HepG2 (cell line): ENCODE results near the gene TRPV5. TPM values are rescaled to one million over a fixed set of nuclear protein-coding genes. Genes with fewer than 3 reads are reported as not detected.

Experiments used
- ATAC-seq: fragments of 200-7000 bp; cut with Tn5 transposase; 3 replicates; pipeline ENCODE4 v1.9.1; 2020; ENCODE audit warnings: mild to moderate bottlenecking, moderate library complexity
- BruUV-seq: library from RNA; stranded (reverse); fragments of 400-500 nt; replicated peaks from 2 replicates; lab custom pipeline; 2021; lab: Mats Ljungman, UMichigan
- CTCF ChIA-PET: fragments of 300-600 bp; formaldehyde crosslinking; extraction: SDS; loops from one replicate; lab custom pipeline; 2021; ENCODE audit warnings: low total read pairs, inconsistent platforms, low intra/inter-chr PET ratio; lab: Yijun Ruan, JAX
- POLR2A ChIA-PET: fragments of 350-600 bp; sonication (Branson Sonifier 250); formaldehyde crosslinking; loops from one replicate; lab custom pipeline; 2020; ENCODE audit warnings: antibody characterized with exemption, inconsistent platforms; lab: Yijun Ruan, JAX
- DNase-seq: peaks from one replicate; pipeline ENCODE4 v3.0.0-alpha.2; 2015; ENCODE audit warnings: low spot score
- FAIRE-seq: peaks from 3 replicates; lab custom pipeline; 2011; peaks lifted over from hg19 to GRCh38; lab: Jason Lieb, UNC
- H2AFZ ChIP-seq: one replicate; pipeline ENCODE4 v1.6.1; 2011; ENCODE audit warnings: low read length, inconsistent platforms
- H3K27ac ChIP-seq: fragments of 300-600 bp; 3 replicates; pipeline ENCODE4 v1.8.0; 2011; ENCODE audit warnings: mixed run types, mild to moderate bottlenecking, mixed read lengths, low read length, inconsistent platforms; ENCODE audit not compliant: insufficient read depth; ENCODE audit errors: extremely low read length
- H3K27me3 ChIP-seq, 2 experiments: fragments of 200-600 bp in 1 of 2; 2 replicates in 1 of 2; 3 replicates in 1 of 2; pipeline versions ENCODE4 v1.6.0 to v1.8.0; 2011; ENCODE audit warnings: low read length in 2 of 2, mild to moderate bottlenecking in 2 of 2, moderate library complexity in 2 of 2, inconsistent platforms in 1 of 2; ENCODE audit not compliant: insufficient read depth in 2 of 2, control insufficient read depth in 1 of 2
- H3K36me3 ChIP-seq, 2 experiments: fragments of 200-600 bp in 1 of 2; replicated peaks in 1 of 2; 2 replicates in 1 of 2; 3 replicates in 1 of 2; pipeline versions ENCODE4 v1.5.1 to v1.8.0; 2011; ENCODE audit warnings: low read length in 2 of 2, inconsistent platforms in 1 of 2; ENCODE audit not compliant: insufficient read depth in 2 of 2, control insufficient read depth in 1 of 2
- H3K4me1 ChIP-seq: 2 replicates; pipeline ENCODE4 v1.5.1; 2012; ENCODE audit warnings: low read length, inconsistent platforms; ENCODE audit not compliant: insufficient read depth
- H3K4me2 ChIP-seq: 2 replicates; pipeline ENCODE4 v1.6.0; 2011; ENCODE audit warnings: low read depth, low read length, inconsistent platforms
- H3K4me3 ChIP-seq, 3 experiments: fragments of 200-600 bp in 1 of 3; sonication (generic), shearing (Covaris generic) in 1 of 3; replicated peaks in 1 of 3; 2 replicates each; pipeline ENCODE4 v1.5.1; 2011 to 2016; ENCODE audit warnings: low read length in 3 of 3, inconsistent platforms in 2 of 3, low read depth in 2 of 3, mild to moderate bottlenecking in 2 of 3, control low read depth in 1 of 3, mixed read lengths in 1 of 3; ENCODE audit not compliant: insufficient read depth in 1 of 3
- H3K79me2 ChIP-seq: one replicate; pipeline ENCODE4 v1.6.1; 2011; ENCODE audit warnings: low read length, inconsistent platforms; ENCODE audit not compliant: insufficient read depth
- H3K9ac ChIP-seq: 2 replicates; pipeline ENCODE4 v1.6.0; 2011; ENCODE audit warnings: mild to moderate bottlenecking, low read depth, low read length, inconsistent platforms; ENCODE audit not compliant: insufficient read depth
- H3K9me3 ChIP-seq: 2 replicates; pipeline ENCODE4 v1.5.1; 2012; ENCODE audit warnings: mild to moderate bottlenecking, low read length
- H4K20me1 ChIP-seq: 2 replicates; pipeline ENCODE4 v1.6.0; 2011; ENCODE audit warnings: inconsistent platforms, mild to moderate bottlenecking, low read length, moderate library complexity; ENCODE audit not compliant: insufficient read depth
- MIXL1 ChIP-seq: IDR thresholded peaks from 2 replicates; pipeline ENCODE4 v1.6.1; 2016
- RFX5 ChIP-seq: IDR thresholded peaks from 2 replicates; pipeline ENCODE4 v1.6.1; 2011; ENCODE audit warnings: low read depth, low read length, improper control_type of control experiment
- SMAD1 ChIP-seq: sonication (generic); formaldehyde crosslinking; IDR thresholded peaks from 2 replicates; pipeline ENCODE4 v1.4.0; 2020; ENCODE audit warnings: missing genetic modification reagents, low read depth, mild to moderate bottlenecking, borderline replicate concordance
- ZNF510 ChIP-seq: sonication (generic); formaldehyde crosslinking; IDR thresholded peaks from 2 replicates; pipeline ENCODE4 v1.4.0; 2020; ENCODE audit warnings: low read depth, mild to moderate bottlenecking, missing genetic modification reagents
- ZNF841 ChIP-seq: sonication (generic); formaldehyde crosslinking; IDR thresholded peaks from 2 replicates; pipeline ENCODE4 v1.8.1; 2023; ENCODE audit warnings: missing genetic modification reagents, borderline replicate concordance
- WGBS: methylation state at CpG from one replicate; pipeline ENCODE4 v1.1.6; 2017; ENCODE audit warnings: low lambda C conversion rate; 5-methylcytosine and 5-hydroxymethylcytosine counted together
- in situ Hi-C: cut with HindIII; loops from 2 replicates; pipeline ENCODE4 v1.10.0; 2017; ENCODE audit warnings: low pct_unique_long_range_greater_than_20kb; ENCODE audit not compliant: extremely low pct_ligation_motif_present
- intact Hi-C: fragments of 100-400 bp; cut with micrococcal nuclease; formaldehyde crosslinking; loops from one replicate; pipeline ENCODE4 v1.10.0; 2022; ENCODE audit not compliant: unreplicated experiment
- polyA plus RNA-seq, 8 experiments: library from polyadenylated mRNA; depleted of rRNA in 3 of 8; stranded (reverse) in 7 of 8; unstranded in 1 of 8; fragments of >200 nt; fragmentation: Illumina TruSeq in 4 of 8; extraction: Trizol in 4 of 8; gene quantifications; 2 replicates each; pipeline versions ENCODE4 v1.2.1 to v1.2.3, GENCODE V29; 2011 to 2016; ENCODE audit warnings: low read depth in 4 of 8, missing spikeins in 1 of 8, mixed read lengths in 1 of 8; ENCODE audit not compliant: insufficient read depth in 1 of 8
- total RNA-seq, 5 experiments: library from RNA; depleted of rRNA; stranded (reverse); fragments of >200 nt; fragmentation: Illumina TruSeq; extraction: Trizol; gene quantifications; 2 replicates each; pipeline ENCODE4 v1.2.3, GENCODE V29; 2016; ENCODE audit warnings: low read depth in 1 of 5
- TF ChIP-seq, protein P1 (sequence below): sonication (generic); formaldehyde crosslinking; IDR thresholded peaks from 2 replicates; pipeline ENCODE4 v1.4.0; 2020; ENCODE audit warnings: mild to moderate bottlenecking, missing genetic modification reagents
- TF ChIP-seq, protein P2 (sequence below): sonication (generic); formaldehyde crosslinking; IDR thresholded peaks from 2 replicates; pipeline ENCODE4 v1.4.0; 2020; ENCODE audit warnings: low read depth, mild to moderate bottlenecking, missing genetic modification reagents

TRPV5 gene
- total and polyA plus RNA-seq, 2 of the 13 experiments (the other 11 are each of a cell fraction or from before 2014, with no cell fraction given) = not detected

DNA sequence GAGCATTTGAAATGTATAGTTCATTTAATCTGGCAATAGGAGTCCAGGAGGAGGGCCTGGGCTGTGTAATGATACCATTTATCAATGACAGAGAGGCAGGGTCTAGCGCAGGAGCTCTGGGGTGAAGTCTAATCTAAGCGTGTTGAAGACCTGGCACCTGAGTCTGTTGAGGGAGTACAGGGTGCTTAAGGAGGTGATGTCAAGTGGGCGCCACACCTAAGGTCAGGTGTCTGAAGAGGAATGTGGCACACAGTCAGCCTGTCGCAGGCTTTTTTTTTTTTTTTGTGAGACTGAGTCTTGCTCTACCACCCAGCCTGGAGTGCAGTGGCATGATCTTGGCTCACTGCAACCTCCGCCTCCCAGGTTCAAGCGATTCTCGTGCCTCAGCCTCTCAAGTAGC lies 8.0 kb upstream of the TRPV5 start:
- Histone ChIP-seq H3K4me3 (no peak overlapping the region), H3K27me3 (peaks cover 3 to 21% of the 10 kb centered on the region in 2 experiments; a peak in 2 of 5 replicates), H2AFZ (no peak overlapping the region), H3K36me3 (no peaks in the 10 kb centered on the region), H3K4me1 (no peaks in the 10 kb centered on the region), H3K4me2 (no peak overlapping the region), H3K27ac (no peak overlapping the region), H4K20me1 (no peaks in the 10 kb centered on the region), H3K9me3 (no peaks in the 10 kb centered on the region), H3K9ac (no peak overlapping the region), H3K79me2 (no peaks in the 10 kb centered on the region)
- ChIA-PET CTCF (no interaction called here), POLR2A (no interaction called here)
- ATAC-seq (no peak), DNase-seq (no peak), FAIRE-seq (no peak)
- intact Hi-C loops = no loop called here
- in situ Hi-C loops = no loop called here
- TF ChIP-seq MIXL1 (no peak), ZNF510 (CRISPR knock-in tag) (no peak), ZNF841 (no peak), RFX5 (no peak), SMAD1 (no peak)
- TF ChIP-seq, protein P1, sequence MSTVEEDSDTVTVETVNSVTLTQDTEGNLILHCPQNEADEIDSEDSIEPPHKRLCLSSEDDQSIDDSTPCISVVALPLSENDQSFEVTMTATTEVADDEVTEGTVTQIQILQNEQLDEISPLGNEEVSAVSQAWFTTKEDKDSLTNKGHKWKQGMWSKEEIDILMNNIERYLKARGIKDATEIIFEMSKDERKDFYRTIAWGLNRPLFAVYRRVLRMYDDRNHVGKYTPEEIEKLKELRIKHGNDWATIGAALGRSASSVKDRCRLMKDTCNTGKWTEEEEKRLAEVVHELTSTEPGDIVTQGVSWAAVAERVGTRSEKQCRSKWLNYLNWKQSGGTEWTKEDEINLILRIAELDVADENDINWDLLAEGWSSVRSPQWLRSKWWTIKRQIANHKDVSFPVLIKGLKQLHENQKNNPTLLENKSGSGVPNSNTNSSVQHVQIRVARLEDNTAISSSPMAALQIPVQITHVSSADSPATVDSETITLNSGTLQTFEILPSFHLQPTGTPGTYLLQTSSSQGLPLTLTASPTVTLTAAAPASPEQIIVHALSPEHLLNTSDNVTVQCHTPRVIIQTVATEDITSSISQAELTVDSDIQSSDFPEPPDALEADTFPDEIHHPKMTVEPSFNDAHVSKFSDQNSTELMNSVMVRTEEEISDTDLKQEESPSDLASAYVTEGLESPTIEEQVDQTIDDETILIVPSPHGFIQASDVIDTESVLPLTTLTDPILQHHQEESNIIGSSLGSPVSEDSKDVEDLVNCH (CRISPR knock-in tag) = no peak
- TF ChIP-seq, protein P2, sequence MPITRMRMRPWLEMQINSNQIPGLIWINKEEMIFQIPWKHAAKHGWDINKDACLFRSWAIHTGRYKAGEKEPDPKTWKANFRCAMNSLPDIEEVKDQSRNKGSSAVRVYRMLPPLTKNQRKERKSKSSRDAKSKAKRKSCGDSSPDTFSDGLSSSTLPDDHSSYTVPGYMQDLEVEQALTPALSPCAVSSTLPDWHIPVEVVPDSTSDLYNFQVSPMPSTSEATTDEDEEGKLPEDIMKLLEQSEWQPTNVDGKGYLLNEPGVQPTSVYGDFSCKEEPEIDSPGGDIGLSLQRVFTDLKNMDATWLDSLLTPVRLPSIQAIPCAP (CRISPR knock-in tag) = no peak
- no TSS peak for BruUV-seq
- 52% methylated on average over 5 of the region's 7 CpGs for WGBS
